H1 (cell line): Measurements from ENCODE around the gene ENKUR. TPM values are rescaled to one million over a fixed set of nuclear protein-coding genes. Genes with fewer than 3 reads are reported as not detected.

Experiments used
- CTCF ChIA-PET: fragments of 300-600 bp; sonication (Branson Sonifier 250); formaldehyde crosslinking; loops from one replicate; lab custom pipeline; 2021; ENCODE audit not compliant: partially characterized antibody; lab: Charles Lee
- POLR2A ChIA-PET: fragments of 300-600 bp; sonication (Branson Sonifier 250); formaldehyde crosslinking; loops from one replicate; lab custom pipeline; 2021; ENCODE audit warnings: inconsistent platforms; ENCODE audit not compliant: partially characterized antibody; lab: Charles Lee
- DNase-seq, 2 experiments: peaks; one replicate each; pipeline versions ENCODE4 v3.0.0 to v3.0.0-alpha.2; 2010 to 2022; ENCODE audit warnings: low spot score in 2 of 2, low read depth in 1 of 2, mixed read lengths in 1 of 2
- FAIRE-seq: peaks from 2 replicates; lab custom pipeline; 2011; peaks lifted over from hg19 to GRCh38; lab: Jason Lieb, UNC
- H2AFZ ChIP-seq: 2 replicates; pipeline ENCODE4 v1.8.1; 2012; ENCODE audit warnings: low read length, inconsistent platforms
- H2AK5ac ChIP-seq: 2 replicates; pipeline ENCODE4 v1.6.1; 2013; ENCODE audit warnings: low read depth, low read length
- H2BK120ac ChIP-seq: replicated peaks from 2 replicates; pipeline ENCODE3; 2013; ENCODE audit warnings: low read depth, low read length, inconsistent platforms
- H2BK12ac ChIP-seq: 2 replicates; pipeline ENCODE4 v1.6.1; 2013; ENCODE audit warnings: low read depth, low read length
- H2BK15ac ChIP-seq: 2 replicates; pipeline ENCODE4 v1.6.1; 2013; ENCODE audit warnings: low read length
- H2BK20ac ChIP-seq: 2 replicates; pipeline ENCODE4 v1.6.1; 2013; ENCODE audit warnings: low read length
- H2BK5ac ChIP-seq: 2 replicates; pipeline ENCODE4 v1.6.1; 2013; ENCODE audit warnings: low read depth, low read length
- H3K14ac ChIP-seq: 2 replicates; pipeline ENCODE4 v1.6.1; 2013; ENCODE audit warnings: inconsistent platforms; ENCODE audit not compliant: insufficient read length
- H3K18ac ChIP-seq: 2 replicates; pipeline ENCODE4 v1.6.1; 2013; ENCODE audit warnings: low read length; ENCODE audit errors: extremely low read depth
- H3K23ac ChIP-seq: 2 replicates; pipeline ENCODE4 v1.6.1; 2013; ENCODE audit warnings: inconsistent platforms; ENCODE audit not compliant: insufficient read length
- H3K23me2 ChIP-seq: 2 replicates; pipeline ENCODE4 v1.6.1; 2013; ENCODE audit warnings: low read depth, low read length
- H3K27ac ChIP-seq: 2 replicates; pipeline ENCODE4 v1.6.1; 2011; ENCODE audit warnings: low read depth, low read length, inconsistent platforms
- H3K27me3 ChIP-seq, 4 experiments: replicated peaks in 1 of 4; 1 replicate in 1 of 4; 2 replicates in 3 of 4; pipeline versions ENCODE4 v1.6.1 to v1.8.1; 2011 to 2013; ENCODE audit warnings: low read length in 3 of 4, mild to moderate bottlenecking in 3 of 4, inconsistent platforms in 2 of 4, mixed read lengths in 2 of 4, moderate library complexity in 1 of 4; ENCODE audit not compliant: control insufficient read depth in 3 of 4, insufficient read depth in 3 of 4; ENCODE audit errors: extremely low read depth in 1 of 4
- H3K36me3 ChIP-seq, 4 experiments: 2 replicates each; pipeline versions ENCODE4 v1.6.1 to v1.8.1; 2011 to 2013; ENCODE audit warnings: mild to moderate bottlenecking in 4 of 4, low read length in 3 of 4, moderate library complexity in 2 of 4, control low read depth in 1 of 4, inconsistent platforms in 1 of 4; ENCODE audit not compliant: insufficient read depth in 4 of 4, control insufficient read depth in 2 of 4
- H3K4ac ChIP-seq: replicated peaks from 2 replicates; pipeline ENCODE3; 2013; ENCODE audit warnings: low read length, low read depth, mixed read lengths, inconsistent platforms; ENCODE audit not compliant: insufficient read length
- H3K4me1 ChIP-seq, 4 experiments: replicated peaks in 1 of 4; 1 replicate in 1 of 4; 2 replicates in 3 of 4; pipeline versions ENCODE4 v1.6.1 to v1.8.1; 2011 to 2013; ENCODE audit warnings: low read length in 3 of 4, inconsistent platforms in 2 of 4, mixed read lengths in 1 of 4; ENCODE audit not compliant: insufficient read depth in 4 of 4, control insufficient read depth in 3 of 4
- H3K4me2 ChIP-seq, 2 experiments: 2 replicates each; pipeline versions ENCODE4 v1.6.1 to v1.8.1; 2011 to 2013; ENCODE audit warnings: low read depth in 2 of 2, low read length in 2 of 2, control low read depth in 1 of 2, inconsistent platforms in 1 of 2, mild to moderate bottlenecking in 1 of 2; ENCODE audit not compliant: insufficient read depth in 1 of 2
- H3K4me3 ChIP-seq, 4 experiments: fragments of 200-600, 300-600 bp in 1 of 4; sonication (generic), shearing (Covaris generic), sonication (Bioruptor Twin) in 1 of 4; 2 replicates each; pipeline versions ENCODE4 v1.5.1 to v1.8.1; 2011 to 2016; ENCODE audit warnings: low read length in 4 of 4, low read depth in 3 of 4, control low read depth in 2 of 4, inconsistent platforms in 2 of 4, mild to moderate bottlenecking in 2 of 4, mixed read lengths in 1 of 4, moderate library complexity in 1 of 4; ENCODE audit not compliant: insufficient read depth in 2 of 4; ENCODE audit errors: extremely low read depth in 1 of 4
- H3K56ac ChIP-seq: replicated peaks from 2 replicates; pipeline ENCODE3; 2013; ENCODE audit warnings: low read depth, mild to moderate bottlenecking, mixed read lengths, low read length, inconsistent platforms; ENCODE audit not compliant: insufficient read length
- H3K79me1 ChIP-seq: 2 replicates; pipeline ENCODE4 v1.6.1; 2013; ENCODE audit warnings: low read depth, low read length, control low read depth
- H3K79me2 ChIP-seq, 2 experiments: 2 replicates each; pipeline versions ENCODE4 v1.6.1 to v1.8.1; 2012 to 2013; ENCODE audit warnings: low read length in 2 of 2, mild to moderate bottlenecking in 2 of 2, inconsistent platforms in 1 of 2; ENCODE audit not compliant: insufficient read depth in 2 of 2, control insufficient read depth in 1 of 2
- H3K9ac ChIP-seq, 4 experiments: replicated peaks in 1 of 4; 1 replicate in 1 of 4; 2 replicates in 3 of 4; pipeline versions ENCODE4 v1.6.1 to v1.8.1; 2011 to 2013; ENCODE audit warnings: low read depth in 3 of 4, low read length in 3 of 4, control low read depth in 2 of 4, mild to moderate bottlenecking in 2 of 4, moderate library complexity in 2 of 4, inconsistent platforms in 1 of 4; ENCODE audit errors: extremely low read depth in 1 of 4
- H3K9me3 ChIP-seq, 2 experiments: 2 replicates each; pipeline versions ENCODE4 v1.6.1 to v1.8.1; 2012 to 2013; ENCODE audit warnings: mild to moderate bottlenecking in 2 of 2, moderate library complexity in 2 of 2, control low read depth in 1 of 2, inconsistent platforms in 1 of 2, low read depth in 1 of 2, low read length in 1 of 2, mixed read lengths in 1 of 2; ENCODE audit not compliant: insufficient read depth in 2 of 2
- H4K20me1 ChIP-seq, 2 experiments: replicated peaks in 1 of 2; 2 replicates each; pipeline versions ENCODE3 to v1.8.1; 2011 to 2013; ENCODE audit warnings: inconsistent platforms in 2 of 2, low read length in 2 of 2, mild to moderate bottlenecking in 1 of 2; ENCODE audit not compliant: insufficient read depth in 2 of 2, control insufficient read depth in 1 of 2
- H4K5ac ChIP-seq: 2 replicates; pipeline ENCODE4 v1.6.1; 2013; ENCODE audit warnings: low read length, low read depth, mixed read lengths, inconsistent platforms; ENCODE audit not compliant: insufficient read length
- H4K8ac ChIP-seq: 2 replicates; pipeline ENCODE4 v1.8.0; 2013; ENCODE audit warnings: mild to moderate bottlenecking, moderate library complexity, low read length, inconsistent platforms; ENCODE audit not compliant: insufficient read depth; ENCODE audit errors: extremely low read depth
- H4K91ac ChIP-seq: replicated peaks from 2 replicates; pipeline ENCODE3; 2013; ENCODE audit warnings: low read length, mixed read lengths, inconsistent platforms; ENCODE audit not compliant: insufficient read length
- ATF2 ChIP-seq: IDR thresholded peaks from 2 replicates; pipeline ENCODE4 v1.6.1; 2012; ENCODE audit warnings: low read length, inconsistent platforms
- BRCA1 ChIP-seq: IDR thresholded peaks from 2 replicates; pipeline ENCODE4 v1.6.1; 2012; ENCODE audit warnings: low read depth, low read length, improper control_type of control experiment
- JUND ChIP-seq: IDR thresholded peaks from 2 replicates; pipeline ENCODE4 v1.6.1; 2011; ENCODE audit warnings: mild to moderate bottlenecking, improper control_type of control experiment, low read length
- PHF8 ChIP-seq: fragments of 200-600 bp; sonication (generic); conservative IDR thresholded peaks from 2 replicates; pipeline ENCODE4 v1.7.1; 2012; ENCODE audit warnings: low read depth, mild to moderate bottlenecking, inconsistent platforms, low read length, moderate library complexity
- RXRA ChIP-seq: IDR thresholded peaks from 2 replicates; pipeline ENCODE4 v1.6.1; 2011; ENCODE audit warnings: low read depth, mild to moderate bottlenecking, low read length, moderate library complexity; ENCODE audit not compliant: insufficient read depth
- SIX5 ChIP-seq: IDR thresholded peaks from 2 replicates; pipeline ENCODE4 v1.6.1; 2011; ENCODE audit warnings: mild to moderate bottlenecking, low read depth, low read length
- ZNF274 ChIP-seq: IDR thresholded peaks from 2 replicates; pipeline ENCODE4 v1.7.0; 2012; ENCODE audit warnings: low read length, borderline replicate concordance; ENCODE audit errors: extremely low read depth
- WGBS, 2 experiments: shearing (Covaris generic) in 1 of 2; methylation state at CpG; one replicate each; pipeline versions ENCODE4 v1.1.6 to v1.1.7; 2013 to 2015; ENCODE audit warnings: low lambda C conversion rate in 2 of 2, mixed read lengths in 2 of 2, inconsistent platforms in 1 of 2, low coverage in 1 of 2, missing lambda C conversion rate in 1 of 2; ENCODE audit not compliant: insufficient replicate concordance in 2 of 2, insufficient coverage in 1 of 2, insufficient read length in 1 of 2; ENCODE audit errors: extremely low coverage in 1 of 2, missing lambda C conversion rate in 1 of 2; 5-methylcytosine and 5-hydroxymethylcytosine counted together
- polyA plus RNA-seq, 7 experiments: library from polyadenylated mRNA; depleted of rRNA in 3 of 7; stranded (reverse) in 5 of 7; unstranded in 2 of 7; fragments of >200 nt in 5 of 7; fragments of 200-250 nt in 2 of 7; gene quantifications; 1 replicate in 5 of 7; 2 replicates in 1 of 7; 4 replicates in 1 of 7; pipeline versions ENCODE4 v1.2.1 to v1.2.3, GENCODE V29; 2011 to 2013; ENCODE audit warnings: missing spikeins in 2 of 7, mixed read lengths in 2 of 7
- total RNA-seq: library from RNA; stranded (reverse); fragmentation: NEBNext Ultra II Directional; extraction: Animal tissue kit (Norgen Biotek cat#: 25700); gene quantifications from 2 replicates; pipeline ENCODE4 v1.2.1, GENCODE V29; 2021
- TF ChIP-seq, protein P1 (sequence below): IDR thresholded peaks from 2 replicates; pipeline ENCODE4 v1.6.1; 2011; ENCODE audit warnings: low read length, improper control_type of control experiment
- TF ChIP-seq, protein P2 (sequence below): IDR thresholded peaks from 2 replicates; pipeline ENCODE4 v1.6.1; 2012; ENCODE audit warnings: inconsistent platforms

ENKUR gene
- total and polyA plus RNA-seq, 2 of the 8 experiments (the other 6 are each of a cell fraction or from before 2014, with no cell fraction given): not detected

DNA sequence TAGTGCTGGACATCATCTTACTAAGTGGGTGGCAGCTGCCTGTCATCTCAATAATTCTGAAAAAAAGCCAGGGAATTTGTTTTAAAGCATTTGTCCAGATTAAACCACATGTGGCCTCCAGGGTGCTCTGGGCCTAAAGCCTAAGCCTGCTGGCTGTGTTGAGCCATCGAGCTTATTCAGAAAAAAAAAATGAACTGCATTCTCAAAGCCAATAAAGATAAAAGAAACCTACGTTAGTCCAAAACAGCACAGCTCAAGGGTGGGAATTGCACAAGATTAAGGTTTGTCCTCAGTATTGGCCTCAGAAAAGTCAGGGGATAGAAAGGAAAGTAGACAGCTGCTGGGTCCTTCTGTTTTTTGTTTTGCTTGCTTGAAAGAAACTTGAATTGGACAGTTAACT is 41.0 kb downstream of the ENKUR start:
- Histone ChIP-seq H3K79me1 (no peaks in the 10 kb centered on the region), H2BK120ac (no peak overlapping the region), H3K9me3 (no peaks in the 10 kb centered on the region), H2AK5ac (no peak overlapping the region), H2BK20ac (no peak overlapping the region), H2AFZ (no peak overlapping the region), H2BK5ac (no peak overlapping the region), H3K27ac (no peak overlapping the region), H3K4ac (no peak overlapping the region), H3K18ac (no peak overlapping the region), H3K4me1 (no peaks in the 10 kb centered on the region), H3K23me2 (no peaks in the 10 kb centered on the region), H3K56ac (no peak overlapping the region), H4K5ac (no peak overlapping the region), H3K14ac (no peak overlapping the region), H4K8ac (no peak overlapping the region), H4K20me1 (no peaks in the 10 kb centered on the region), H3K4me2 (no peak overlapping the region), H3K79me2 (no peaks in the 10 kb centered on the region), H3K27me3 (no peaks in the 10 kb centered on the region), H3K36me3 (no peaks in the 10 kb centered on the region), H4K91ac (no peak overlapping the region), H3K9ac (no peak overlapping the region), H2BK12ac (no peak overlapping the region), H3K4me3 (no peak overlapping the region), H2BK15ac (no peak overlapping the region), H3K23ac (no peak overlapping the region)
- CTCF ChIA-PET: interaction anchor here (0.6 to 0.8 kb wide), 2 partner anchors 27 to 1287 kb away, joined by 3 to 4 read pairs; no protein-coding TSS in a partner anchor
- DNase-seq: no peak
- 94% methylated on average over 2 of the region's 2 CpGs; no CpG with 5 or more reads in 1 of the 2 experiments for WGBS, 2 experiments
- FAIRE-seq: no peak
- TF ChIP-seq JUND (no peak), ATF2 (no peak), BRCA1 (no peak), ZNF274 (no peak), SIX5 (no peak), RXRA (no peak), PHF8 (no peak)
- TF ChIP-seq, protein P1, sequence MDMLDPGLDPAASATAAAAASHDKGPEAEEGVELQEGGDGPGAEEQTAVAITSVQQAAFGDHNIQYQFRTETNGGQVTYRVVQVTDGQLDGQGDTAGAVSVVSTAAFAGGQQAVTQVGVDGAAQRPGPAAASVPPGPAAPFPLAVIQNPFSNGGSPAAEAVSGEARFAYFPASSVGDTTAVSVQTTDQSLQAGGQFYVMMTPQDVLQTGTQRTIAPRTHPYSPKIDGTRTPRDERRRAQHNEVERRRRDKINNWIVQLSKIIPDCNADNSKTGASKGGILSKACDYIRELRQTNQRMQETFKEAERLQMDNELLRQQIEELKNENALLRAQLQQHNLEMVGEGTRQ: no peak
- TF ChIP-seq, protein P2, sequence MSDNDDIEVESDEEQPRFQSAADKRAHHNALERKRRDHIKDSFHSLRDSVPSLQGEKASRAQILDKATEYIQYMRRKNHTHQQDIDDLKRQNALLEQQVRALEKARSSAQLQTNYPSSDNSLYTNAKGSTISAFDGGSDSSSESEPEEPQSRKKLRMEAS: no peak
- POLR2A ChIA-PET: no interaction called here
